Subcutaneous adipose tissue (tissue), 4 donors: ENCODE measurements around the gene ZFP36L2. TPM values are rescaled to one million over a fixed set of nuclear protein-coding genes. Genes with fewer than 3 reads are reported as not detected.

ENCODE experiments used
- total RNA-seq, 4 donors: library from RNA; depleted of rRNA; stranded (reverse); fragments of >200 nt; gene quantifications; one replicate each; pipeline ENCODE4 v1.1.0, GENCODE V29; 2016
- TF ChIP-seq, protein P1 (sequence below): fragments of 450-650 bp; IDR thresholded peaks from one replicate; pipeline ENCODE4 v1.5.1; 2016; ENCODE audit warnings: low read depth, mild to moderate bottlenecking, control low read depth, antibody characterized with exemption, moderate library complexity

Gene ZFP36L2
- total RNA-seq, 4 donors from 2014 or later: 124 to 232 (median 141) TPM

DNA sequence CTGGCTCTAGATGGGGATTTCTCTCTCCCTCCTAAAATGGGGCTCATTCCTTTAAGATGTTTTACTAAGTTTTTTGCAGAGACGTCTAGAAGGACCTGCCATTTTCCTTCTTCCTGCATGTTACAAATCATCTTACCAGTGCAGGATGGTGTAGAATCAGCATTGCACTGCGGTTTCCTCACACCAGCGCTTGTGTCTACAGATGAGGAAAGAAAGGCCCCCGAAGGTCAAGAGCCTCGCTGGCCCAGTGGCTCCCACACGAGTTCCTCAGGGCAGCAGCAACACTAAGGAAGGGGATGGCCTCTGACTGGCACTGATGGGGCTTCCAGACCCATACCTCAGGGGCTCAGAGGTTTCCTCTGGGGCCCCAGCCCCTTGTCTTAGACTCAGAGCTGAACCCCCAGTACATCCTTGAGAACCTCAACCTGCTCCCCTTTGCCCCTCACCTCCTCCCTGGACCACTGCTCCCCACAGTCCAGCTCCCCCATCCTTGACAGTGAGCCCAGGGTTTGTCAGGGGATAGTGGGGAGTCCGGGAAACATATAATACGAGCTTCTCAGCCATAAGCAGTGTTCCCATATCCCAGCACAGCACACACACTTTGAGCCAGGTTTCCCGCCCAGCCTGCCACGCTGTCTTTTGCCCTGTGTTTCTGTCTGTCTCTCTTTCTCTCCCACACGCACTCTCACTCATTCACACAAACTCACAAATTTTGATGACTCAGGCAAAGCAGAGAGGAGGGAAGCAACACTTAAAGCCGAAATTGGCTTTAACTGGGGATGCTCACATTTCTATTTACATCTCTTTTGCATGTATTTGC lies 29.4 kb downstream of the ZFP36L2 start:
- TF ChIP-seq, protein P1, sequence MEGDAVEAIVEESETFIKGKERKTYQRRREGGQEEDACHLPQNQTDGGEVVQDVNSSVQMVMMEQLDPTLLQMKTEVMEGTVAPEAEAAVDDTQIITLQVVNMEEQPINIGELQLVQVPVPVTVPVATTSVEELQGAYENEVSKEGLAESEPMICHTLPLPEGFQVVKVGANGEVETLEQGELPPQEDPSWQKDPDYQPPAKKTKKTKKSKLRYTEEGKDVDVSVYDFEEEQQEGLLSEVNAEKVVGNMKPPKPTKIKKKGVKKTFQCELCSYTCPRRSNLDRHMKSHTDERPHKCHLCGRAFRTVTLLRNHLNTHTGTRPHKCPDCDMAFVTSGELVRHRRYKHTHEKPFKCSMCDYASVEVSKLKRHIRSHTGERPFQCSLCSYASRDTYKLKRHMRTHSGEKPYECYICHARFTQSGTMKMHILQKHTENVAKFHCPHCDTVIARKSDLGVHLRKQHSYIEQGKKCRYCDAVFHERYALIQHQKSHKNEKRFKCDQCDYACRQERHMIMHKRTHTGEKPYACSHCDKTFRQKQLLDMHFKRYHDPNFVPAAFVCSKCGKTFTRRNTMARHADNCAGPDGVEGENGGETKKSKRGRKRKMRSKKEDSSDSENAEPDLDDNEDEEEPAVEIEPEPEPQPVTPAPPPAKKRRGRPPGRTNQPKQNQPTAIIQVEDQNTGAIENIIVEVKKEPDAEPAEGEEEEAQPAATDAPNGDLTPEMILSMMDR: no peak

DNA sequence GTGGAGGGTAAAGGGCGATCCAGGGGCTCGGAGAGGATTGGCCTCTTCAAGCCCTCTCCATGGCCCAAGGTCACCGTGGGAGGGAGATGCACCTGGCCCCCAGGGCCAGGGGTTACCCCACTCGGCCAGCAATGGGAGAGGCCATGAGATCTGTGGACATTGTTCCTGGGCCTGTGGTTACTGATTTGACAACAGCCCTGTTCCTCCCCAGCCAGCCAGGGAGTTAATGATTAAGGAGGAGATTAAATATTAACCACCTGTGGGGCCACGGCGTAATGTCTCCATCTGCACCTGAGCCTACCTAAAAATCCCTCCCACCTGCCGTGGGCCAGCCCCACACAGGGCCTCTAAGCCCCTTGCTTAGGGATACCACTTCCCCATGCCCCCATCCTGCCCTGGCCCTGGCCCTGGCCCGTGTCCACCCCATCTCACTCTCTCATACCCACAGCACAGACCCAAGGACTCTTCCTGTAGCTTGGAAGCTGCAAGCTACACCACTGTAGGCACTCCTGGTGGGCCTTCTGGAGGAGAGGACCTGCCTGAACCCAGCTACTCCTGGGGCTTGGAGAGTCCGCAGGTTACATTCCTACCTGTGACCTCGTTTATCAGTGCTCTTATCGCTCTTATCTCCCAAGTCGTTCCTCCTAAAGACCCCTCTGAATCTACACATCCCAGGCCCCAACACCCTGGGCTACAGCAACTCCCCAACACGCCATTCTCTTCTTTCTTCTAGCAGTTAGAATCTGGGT lies 32.1 kb downstream of the ZFP36L2 start:
- TF ChIP-seq, protein P1: no peak

DNA sequence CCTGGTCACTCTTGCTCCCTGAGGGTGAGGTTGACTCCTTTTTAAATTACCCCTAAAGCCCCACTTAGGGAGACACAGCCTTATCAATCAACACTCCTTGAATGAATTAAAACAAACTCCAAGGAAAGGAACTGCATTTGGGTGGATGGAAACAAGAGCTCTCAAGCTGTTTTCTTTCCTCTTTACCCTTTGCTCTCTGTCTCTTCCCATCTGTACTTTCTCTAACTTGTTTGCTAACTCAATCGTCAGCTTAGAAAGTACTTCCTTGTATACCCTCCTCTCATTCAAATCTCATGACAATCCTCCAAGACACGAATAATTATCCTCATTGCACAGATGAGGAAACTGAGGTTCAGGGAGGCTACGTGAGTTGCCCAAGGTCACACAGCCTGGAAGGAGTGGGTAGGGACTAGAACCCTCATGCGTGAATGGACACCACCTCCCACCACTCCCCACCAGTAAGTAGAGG lies 32.7 kb downstream of the ZFP36L2 start:
- TF ChIP-seq, protein P1: no peak

DNA sequence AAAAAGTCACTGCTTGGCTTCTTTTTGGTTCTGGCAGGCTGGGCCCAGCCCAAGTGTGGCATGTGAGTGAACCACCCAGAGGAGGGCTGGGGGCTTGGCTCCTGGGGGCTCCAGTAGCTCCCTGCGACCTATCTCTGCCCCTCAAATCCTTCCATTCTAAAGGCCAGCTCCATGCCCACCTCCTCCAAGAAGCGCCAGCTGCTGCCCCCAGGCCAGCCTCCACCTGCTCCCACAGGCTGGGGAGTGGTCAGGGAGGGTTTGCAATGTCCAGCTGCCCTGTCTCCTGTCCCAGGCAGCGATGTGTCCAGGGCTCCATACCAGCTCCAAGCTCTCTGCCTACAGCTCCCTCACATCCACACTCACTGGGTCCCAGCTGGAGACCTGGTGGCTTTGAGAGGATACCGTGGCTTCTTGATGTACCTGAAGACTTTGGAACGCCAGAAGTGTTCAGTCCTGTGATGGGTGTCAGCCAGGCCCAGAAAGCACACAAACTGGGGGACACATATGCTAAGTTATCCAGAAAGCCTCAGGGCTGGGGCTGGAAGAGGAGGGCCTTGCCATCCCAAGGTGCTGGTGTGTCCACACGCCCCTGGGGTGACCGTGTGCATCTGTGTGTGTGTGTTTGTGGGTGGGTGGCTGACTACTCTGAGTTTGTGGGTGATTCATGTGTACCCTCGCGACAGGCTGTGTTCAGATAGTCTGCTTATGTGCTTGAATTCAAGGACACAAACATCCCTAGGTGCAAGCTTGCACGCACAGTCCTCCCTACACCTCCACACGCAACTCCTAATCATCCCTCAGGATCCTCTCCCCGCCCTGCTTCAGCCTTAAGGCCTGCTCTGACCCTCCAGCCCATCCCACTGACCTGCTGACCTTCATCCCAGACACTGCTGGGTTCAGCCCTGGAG lies 33.4 kb downstream of the ZFP36L2 start:
- TF ChIP-seq, protein P1: no peak

DNA sequence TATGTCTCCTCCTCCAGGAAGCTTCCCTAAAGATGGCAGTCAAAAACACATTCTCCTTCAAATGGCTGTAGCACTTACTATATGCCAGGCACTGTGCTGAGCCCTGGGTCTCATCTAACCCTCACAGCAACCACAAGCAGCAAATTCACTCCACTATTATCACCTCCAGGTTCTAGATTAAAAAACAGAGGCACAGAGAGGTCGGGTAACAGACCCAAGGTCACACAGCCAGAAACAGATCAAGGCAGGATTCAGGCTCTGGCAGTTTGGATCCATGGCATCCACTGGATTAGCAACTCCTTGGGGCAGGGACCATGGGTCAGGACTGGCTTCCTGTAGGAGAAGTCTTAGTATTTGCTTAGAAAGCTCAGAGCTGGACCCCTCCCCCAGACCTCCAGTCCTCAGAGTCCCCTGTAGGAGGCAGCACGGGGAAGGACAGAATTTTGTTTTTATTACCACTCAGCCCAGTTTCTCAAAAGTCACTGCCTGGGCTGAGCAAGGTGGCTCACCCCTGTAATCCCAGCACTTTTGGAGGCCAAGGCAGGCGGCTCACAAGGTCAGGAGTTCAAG lies 34.4 kb downstream of the ZFP36L2 start:
- TF ChIP-seq, protein P1: no peak

DNA sequence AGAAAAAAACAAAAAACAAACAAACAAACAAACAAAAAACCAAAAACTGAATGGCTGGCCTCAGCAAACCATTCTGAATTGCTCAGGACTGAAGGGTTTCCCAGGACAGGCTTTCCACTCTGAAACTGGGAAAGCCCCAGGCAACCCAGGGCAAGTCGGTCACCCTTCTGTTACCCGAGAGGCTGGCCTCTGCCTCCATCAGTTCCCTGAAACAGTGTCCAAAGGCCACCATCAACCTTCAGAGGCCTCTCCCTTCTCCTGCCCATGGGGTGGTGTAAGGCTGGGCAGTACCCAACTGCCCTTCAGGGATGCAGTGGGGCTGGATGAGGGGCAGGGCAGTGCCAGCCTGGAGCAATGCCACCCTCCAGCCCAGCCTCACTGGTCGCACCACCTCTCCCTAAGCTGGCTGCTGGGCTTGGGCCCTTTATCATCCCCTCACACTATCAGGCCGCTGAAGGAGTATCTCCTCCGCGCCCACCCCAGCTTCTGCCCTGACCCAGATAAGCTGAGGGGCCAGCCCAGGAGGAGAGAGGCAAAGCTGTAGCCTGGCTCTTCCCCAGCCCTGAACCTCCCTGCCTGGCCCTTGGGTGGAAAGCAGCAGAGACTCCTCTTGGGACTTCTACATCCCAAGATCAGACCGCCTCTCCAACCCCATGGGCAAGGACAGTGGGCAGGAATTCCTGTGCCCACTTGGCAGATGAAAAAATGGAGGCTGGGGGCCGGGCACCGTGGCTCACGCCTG lies 35.9 kb downstream of the ZFP36L2 start:
- TF ChIP-seq, protein P1: no peak
